Liver (tissue), 9 donors: ENCODE measurements around the gene CDCA4. TPM values are rescaled to one million over a fixed set of nuclear protein-coding genes. Genes with fewer than 3 reads are reported as not detected.

Source experiments
- DNase-seq: peaks from one replicate; pipeline ENCODE4 v3.0.0-alpha.2; 2017; ENCODE audit warnings: low spot score
- H3K27ac ChIP-seq, 2 donors: one replicate each; pipeline ENCODE4 v1.7.0; 2013; ENCODE audit warnings: inconsistent platforms in 2 of 2, low read length in 2 of 2, control low read depth in 1 of 2, low read depth in 1 of 2, mild to moderate bottlenecking in 1 of 2
- H3K27me3 ChIP-seq, 4 donors: one replicate each; pipeline versions ENCODE4 v1.6.1 to v1.7.0; 2013; ENCODE audit warnings: low read length in 3 of 4, inconsistent platforms in 1 of 4, mild to moderate bottlenecking in 1 of 4, moderate library complexity in 1 of 4; ENCODE audit not compliant: control insufficient read depth in 4 of 4, insufficient read depth in 4 of 4
- H3K36me3 ChIP-seq, 4 donors: one replicate each; pipeline versions ENCODE4 v1.6.1 to v1.7.0; 2013; ENCODE audit warnings: low read length in 3 of 4, mild to moderate bottlenecking in 3 of 4, low read depth in 1 of 4, moderate library complexity in 1 of 4; ENCODE audit not compliant: control insufficient read depth in 4 of 4, insufficient read depth in 3 of 4
- H3K4me1 ChIP-seq, 4 donors: one replicate each; pipeline versions ENCODE4 v1.6.1 to v1.7.0; 2013; ENCODE audit warnings: low read length in 3 of 4, mild to moderate bottlenecking in 3 of 4, moderate library complexity in 1 of 4; ENCODE audit not compliant: control insufficient read depth in 4 of 4, insufficient read depth in 4 of 4
- H3K4me3 ChIP-seq, 3 donors: one replicate each; pipeline versions ENCODE4 v1.6.1 to v1.7.0; 2013; ENCODE audit warnings: low read length in 3 of 3, control low read depth in 1 of 3, low read depth in 1 of 3, mild to moderate bottlenecking in 1 of 3
- H3K9ac ChIP-seq, 2 donors: one replicate each; pipeline ENCODE4 v1.7.0; 2013; ENCODE audit warnings: low read length in 2 of 2, mild to moderate bottlenecking in 2 of 2, moderate library complexity in 2 of 2, control low read depth in 1 of 2, low read depth in 1 of 2
- H3K9me3 ChIP-seq, 4 donors: one replicate each; pipeline versions ENCODE4 v1.6.1 to v1.7.0; 2013; ENCODE audit warnings: low read length in 3 of 4; ENCODE audit not compliant: control insufficient read depth in 4 of 4
- EGR1 ChIP-seq, 2 donors: IDR thresholded peaks; 2 replicates each; pipeline ENCODE4 v1.6.1; 2016 to 2018; ENCODE audit warnings: antibody characterized with exemption in 2 of 2, low read depth in 2 of 2
- FOXA1 ChIP-seq: IDR thresholded peaks from 2 replicates; pipeline ENCODE4 v1.6.1; 2016; ENCODE audit warnings: antibody characterized with exemption
- FOXA2 ChIP-seq: IDR thresholded peaks from 2 replicates; pipeline ENCODE4 v1.6.1; 2016; ENCODE audit warnings: antibody characterized with exemption
- GABPA ChIP-seq, 2 donors: IDR thresholded peaks in 1 of 2; conservative IDR thresholded peaks in 1 of 2; 2 replicates each; pipeline ENCODE4 v1.6.1; 2016; ENCODE audit warnings: antibody characterized with exemption in 2 of 2, mild to moderate bottlenecking in 1 of 2, moderate library complexity in 1 of 2
- HNF4G ChIP-seq: IDR thresholded peaks from 2 replicates; pipeline ENCODE4 v1.6.1; 2016; ENCODE audit warnings: antibody characterized with exemption
- NR2F2 ChIP-seq: IDR thresholded peaks from 2 replicates; pipeline ENCODE4 v1.6.1; 2016; ENCODE audit warnings: antibody characterized with exemption
- RAD21 ChIP-seq, 2 donors: IDR thresholded peaks; 2 replicates each; pipeline ENCODE4 v1.6.1; 2016; ENCODE audit warnings: antibody characterized with exemption in 2 of 2, mild to moderate bottlenecking in 2 of 2
- RXRA ChIP-seq, 2 donors: IDR thresholded peaks; 2 replicates each; pipeline ENCODE4 v1.6.1; 2017 to 2018; ENCODE audit warnings: antibody characterized with exemption in 2 of 2, mild to moderate bottlenecking in 1 of 2
- SP1 ChIP-seq: IDR thresholded peaks from 2 replicates; pipeline ENCODE4 v1.6.1; 2018; ENCODE audit warnings: antibody characterized with exemption, mild to moderate bottlenecking
- TAF1 ChIP-seq: conservative IDR thresholded peaks from 2 replicates; pipeline ENCODE4 v1.6.1; 2016; ENCODE audit warnings: antibody characterized with exemption, mild to moderate bottlenecking
- WGBS: extraction: QIAGEN DNeasy Blood & Tissue Kit; methylation state at CpG from one replicate; pipeline ENCODE4 v1.1.7; 2013; 5-methylcytosine and 5-hydroxymethylcytosine counted together
- polyA plus RNA-seq, 2 donors: library from polyadenylated mRNA; stranded (reverse) in 1 of 2; unstranded in 1 of 2; fragments of 200-250 nt in 1 of 2; fragments of >200 nt in 1 of 2; fragmentation: Nextera tagmentation in 1 of 2; extraction: Ambion mirVana in 1 of 2; gene quantifications; one replicate each; pipeline versions ENCODE4 v1.2.1 to v1.2.3, GENCODE V29; 2013 to 2015
- total RNA-seq, 2 donors: library from RNA; depleted of rRNA; stranded (reverse); fragments of >200 nt; gene quantifications; one replicate each; pipeline ENCODE4 v1.2.3, GENCODE V29; 2014
- TF ChIP-seq, protein P1 (sequence below): fragments of 150-350 bp; IDR thresholded peaks from 2 replicates; pipeline ENCODE4 v1.5.1; 2017; ENCODE audit warnings: improper control_type of control experiment, low read depth, low read length; ENCODE audit not compliant: missing input control
- TF ChIP-seq, protein P2 (sequence below): IDR thresholded peaks from 2 replicates; pipeline ENCODE4 v1.6.1; 2016; ENCODE audit warnings: antibody characterized with exemption
- TF ChIP-seq, protein P3 (sequence below): IDR thresholded peaks from 2 replicates; pipeline ENCODE4 v1.6.1; 2016; ENCODE audit warnings: antibody characterized with exemption
- donor health status: healthy.
- donor health status: healthy.
- donor health status: healthy.
- donor health status: healthy.
- donor health status: healthy.

Gene CDCA4
- total and polyA plus RNA-seq, 4 donors: 1.2 to 34.5 (median 2.7) TPM

DNA sequence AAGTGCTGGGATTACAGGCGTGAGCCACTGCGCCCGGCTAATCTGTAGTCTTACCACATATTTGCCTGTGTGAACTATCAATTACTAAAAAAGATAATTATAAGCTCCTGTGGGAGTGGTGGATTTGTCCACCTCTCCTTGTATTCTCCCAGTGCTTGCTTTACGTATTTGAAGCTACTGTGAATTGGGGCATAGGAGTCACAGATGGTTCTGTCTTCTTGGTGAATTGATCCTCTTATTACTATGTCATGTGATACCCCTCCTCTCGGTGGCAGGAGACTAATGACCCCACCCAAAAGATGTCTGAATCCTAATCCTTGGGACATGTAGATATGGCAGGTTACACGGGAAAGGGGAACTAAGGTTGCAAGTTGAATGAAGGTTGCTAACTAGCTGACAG, 32.5 kb upstream of the CDCA4 start:
- H3K27ac ChIP-seq: no peak overlapping the region
- no peak for DNase-seq
- WGBS: 84% methylated on average over 6 of the region's 6 CpGs
- H3K36me3 ChIP-seq: no peaks in the 10 kb centered on the region
- no peak overlapping the region for H3K9ac ChIP-seq
- TF ChIP-seq, protein P1, sequence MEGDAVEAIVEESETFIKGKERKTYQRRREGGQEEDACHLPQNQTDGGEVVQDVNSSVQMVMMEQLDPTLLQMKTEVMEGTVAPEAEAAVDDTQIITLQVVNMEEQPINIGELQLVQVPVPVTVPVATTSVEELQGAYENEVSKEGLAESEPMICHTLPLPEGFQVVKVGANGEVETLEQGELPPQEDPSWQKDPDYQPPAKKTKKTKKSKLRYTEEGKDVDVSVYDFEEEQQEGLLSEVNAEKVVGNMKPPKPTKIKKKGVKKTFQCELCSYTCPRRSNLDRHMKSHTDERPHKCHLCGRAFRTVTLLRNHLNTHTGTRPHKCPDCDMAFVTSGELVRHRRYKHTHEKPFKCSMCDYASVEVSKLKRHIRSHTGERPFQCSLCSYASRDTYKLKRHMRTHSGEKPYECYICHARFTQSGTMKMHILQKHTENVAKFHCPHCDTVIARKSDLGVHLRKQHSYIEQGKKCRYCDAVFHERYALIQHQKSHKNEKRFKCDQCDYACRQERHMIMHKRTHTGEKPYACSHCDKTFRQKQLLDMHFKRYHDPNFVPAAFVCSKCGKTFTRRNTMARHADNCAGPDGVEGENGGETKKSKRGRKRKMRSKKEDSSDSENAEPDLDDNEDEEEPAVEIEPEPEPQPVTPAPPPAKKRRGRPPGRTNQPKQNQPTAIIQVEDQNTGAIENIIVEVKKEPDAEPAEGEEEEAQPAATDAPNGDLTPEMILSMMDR: no peak
- TF ChIP-seq FOXA1 (no peak), TAF1 (no peak), RXRA (IDR thresholded peaks at IDR 0.05) (no peak), EGR1 (IDR thresholded peaks at IDR 0.05; ENCODE audit: low read depth in 2 of 2) (no peak), SP1 (no peak)
- TF ChIP-seq, protein P2, sequence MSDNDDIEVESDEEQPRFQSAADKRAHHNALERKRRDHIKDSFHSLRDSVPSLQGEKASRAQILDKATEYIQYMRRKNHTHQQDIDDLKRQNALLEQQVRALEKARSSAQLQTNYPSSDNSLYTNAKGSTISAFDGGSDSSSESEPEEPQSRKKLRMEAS: no peak
- H3K9me3 ChIP-seq: no peaks in the 10 kb centered on the region
- H3K27me3 ChIP-seq: peaks cover 0 to 2% (median 0%) of the 10 kb centered on the region in 4 donors
- no peak overlapping the region for H3K4me3 ChIP-seq
- no peaks in the 10 kb centered on the region for H3K4me1 ChIP-seq

DNA sequence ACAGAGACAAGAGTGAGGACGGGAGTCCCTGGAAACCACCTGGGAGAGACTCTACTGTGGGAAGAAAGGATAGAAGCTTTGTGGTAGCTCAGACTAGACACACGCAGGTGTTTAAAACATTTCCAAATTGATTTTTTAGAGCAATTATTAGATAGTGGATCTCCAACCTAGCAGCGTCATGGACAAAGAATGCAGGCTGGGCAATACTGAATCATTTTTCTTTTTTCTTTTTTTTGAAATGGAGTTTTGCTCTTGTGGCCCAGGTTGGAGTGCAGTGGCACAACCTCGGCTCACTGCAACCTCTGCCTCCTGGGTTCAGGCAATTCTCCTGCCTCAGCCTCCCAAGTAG, 31.2 kb upstream of the CDCA4 start:
- H3K36me3 ChIP-seq: no peaks in the 10 kb centered on the region
- H3K27me3 ChIP-seq: peaks cover 0 to 2% (median 0%) of the 10 kb centered on the region in 4 donors
- TF ChIP-seq HNF4G (no peak), RXRA (IDR thresholded peaks at IDR 0.05) (no peak), SP1 (no peak), RAD21 (IDR thresholded peaks at IDR 0.05) (no peak), FOXA2 (no peak), NR2F2 (no peak), GABPA (IDR thresholded peaks at IDR 0.05 in 1 of 2, conservative IDR thresholded peaks at IDR 0.05 in 1 of 2) (no peak), TAF1 (no peak)
- TF ChIP-seq, protein P1: no peak
- TF ChIP-seq, protein P3, sequence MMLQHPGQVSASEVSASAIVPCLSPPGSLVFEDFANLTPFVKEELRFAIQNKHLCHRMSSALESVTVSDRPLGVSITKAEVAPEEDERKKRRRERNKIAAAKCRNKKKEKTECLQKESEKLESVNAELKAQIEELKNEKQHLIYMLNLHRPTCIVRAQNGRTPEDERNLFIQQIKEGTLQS: no peak
- no peaks in the 10 kb centered on the region for H3K9me3 ChIP-seq
- no peak overlapping the region for H3K27ac ChIP-seq
- DNase-seq: no peak
- H3K4me1 ChIP-seq: no peaks in the 10 kb centered on the region
- H3K4me3 ChIP-seq: no peak overlapping the region
- H3K9ac ChIP-seq: no peak overlapping the region
- WGBS: 79% methylated on average over 4 of the region's 4 CpGs
